HUES6 (cell line): ENCODE results near the gene ADARB2.
"Not testable (repeated sequence)": the region's sequence is repeated elsewhere in the genome, so short reads cannot be mapped to it uniquely, and the experiment has no call there.

Source experiments
- H3K27ac ChIP-seq: 2 replicates; pipeline ENCODE4 v1.7.0; 2013; ENCODE audit warnings: low read depth, mild to moderate bottlenecking, low read length, inconsistent platforms
- H3K27me3 ChIP-seq: 2 replicates; pipeline ENCODE4 v1.6.1; 2013; ENCODE audit warnings: low read length; ENCODE audit not compliant: control insufficient read depth, insufficient read depth
- H3K36me3 ChIP-seq: 2 replicates; pipeline ENCODE4 v1.6.1; 2013; ENCODE audit warnings: low read length; ENCODE audit not compliant: control insufficient read depth, insufficient read depth
- H3K4me1 ChIP-seq: 2 replicates; pipeline ENCODE4 v1.6.1; 2013; ENCODE audit warnings: low read length; ENCODE audit not compliant: control insufficient read depth, insufficient read depth
- H3K4me3 ChIP-seq: 2 replicates; pipeline ENCODE4 v1.5.1; 2013; ENCODE audit warnings: low read depth, low read length
- H3K9ac ChIP-seq: one replicate; pipeline ENCODE4 v1.6.1; 2013; ENCODE audit warnings: mild to moderate bottlenecking, low read length
- H3K9me3 ChIP-seq: 2 replicates; pipeline ENCODE4 v1.6.1; 2013; ENCODE audit warnings: low read depth, low read length; ENCODE audit not compliant: control insufficient read depth, insufficient read depth

The ADARB2 gene

GRCh38 chr10:1473874-1474273 lies 263.5 kb downstream of the ADARB2 start:
- Histone ChIP-seq H3K9me3 (peaks cover 22% of the 10 kb centered on the region), H3K4me1 (peaks cover 16% of the 10 kb centered on the region), H3K4me3 (no peak overlapping the region), H3K27ac (no peak overlapping the region), H3K27me3 (peaks cover 8% of the 10 kb centered on the region; the same call in 1 of the 2 replicates), H3K9ac (no peak overlapping the region), H3K36me3 (no peaks in the 10 kb centered on the region)

DNA sequence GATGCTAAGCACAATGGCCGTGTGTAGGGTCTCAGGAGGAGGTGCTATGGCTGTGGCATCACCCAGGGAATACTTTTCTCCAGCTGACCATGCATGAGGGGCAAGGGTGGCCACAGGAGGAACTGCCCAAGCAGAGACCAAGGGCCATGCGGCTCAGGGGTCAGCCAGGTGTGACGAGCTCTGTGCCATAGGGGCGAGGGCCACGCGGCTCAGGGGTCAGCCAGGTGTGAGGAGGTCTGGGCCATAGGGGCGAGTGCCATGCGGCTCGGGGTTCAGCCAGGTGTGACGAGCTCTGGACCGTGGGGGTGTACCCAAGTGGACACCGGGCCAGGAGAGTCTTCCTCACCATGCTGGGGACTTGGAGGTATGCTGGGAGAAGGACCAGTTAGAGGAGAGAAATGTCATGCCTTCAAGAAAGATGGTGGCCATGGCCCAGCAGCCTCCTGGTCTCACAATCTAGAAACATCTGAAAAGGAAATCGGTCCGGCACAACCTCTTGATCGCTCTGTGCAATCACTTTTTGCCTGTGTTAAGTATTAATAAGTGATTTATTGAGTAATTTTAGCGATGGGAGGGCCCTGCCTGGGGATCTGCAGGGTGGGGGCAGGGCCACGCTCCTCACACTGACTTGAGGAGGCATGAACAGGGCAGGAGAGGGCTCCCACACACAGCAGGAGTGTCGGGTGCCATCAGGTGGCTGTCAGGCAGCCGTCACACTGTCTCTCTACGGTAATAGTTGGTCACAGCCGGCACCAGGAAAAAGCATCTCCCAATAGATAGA lies 265.0 kb downstream of the ADARB2 start:
- peaks cover 16% of the 10 kb centered on the region for H3K4me1 ChIP-seq
- no peak overlapping the region for H3K4me3 ChIP-seq
- peaks cover 9% of the 10 kb centered on the region for H3K9me3 ChIP-seq

DNA sequence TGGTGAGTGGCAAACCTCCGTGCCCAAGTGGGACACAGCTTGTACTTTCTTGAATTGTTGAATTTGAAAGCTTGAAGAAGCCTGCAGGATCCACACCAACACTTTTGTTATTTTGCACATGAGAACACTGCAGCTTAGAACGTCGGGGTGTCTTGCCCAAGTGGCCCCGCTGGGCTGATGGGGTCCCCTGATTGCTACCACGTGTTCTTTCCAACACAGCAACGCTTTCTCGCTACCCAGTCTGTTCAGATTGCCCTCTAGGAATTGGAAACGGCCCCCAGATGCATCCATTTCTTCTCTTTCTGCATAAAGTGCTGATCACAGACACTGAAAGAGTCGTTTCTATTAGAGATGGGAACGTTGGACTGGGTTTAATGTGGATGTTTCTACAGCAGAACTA lies 268.5 kb downstream of the ADARB2 start:
- Histone ChIP-seq H3K27ac (no peak overlapping the region), H3K4me3 (no peak overlapping the region), H3K4me1 (peaks cover 13% of the 10 kb centered on the region; the same call in 1 of the 2 replicates), H3K9ac (no peak overlapping the region), H3K27me3 (peaks cover 7% of the 10 kb centered on the region; the same call in 1 of the 2 replicates), H3K36me3 (no peaks in the 10 kb centered on the region), H3K9me3 (no peaks in the 10 kb centered on the region)

More for the DNA sequence above, 265.0 kb downstream of the ADARB2 start:
- no peak overlapping the region for H3K9ac ChIP-seq
- H3K36me3 ChIP-seq, result no peaks in the 10 kb centered on the region
- peaks cover 7% of the 10 kb centered on the region; the same call in 1 of the 2 replicates for H3K27me3 ChIP-seq
- no peak overlapping the region for H3K27ac ChIP-seq

DNA sequence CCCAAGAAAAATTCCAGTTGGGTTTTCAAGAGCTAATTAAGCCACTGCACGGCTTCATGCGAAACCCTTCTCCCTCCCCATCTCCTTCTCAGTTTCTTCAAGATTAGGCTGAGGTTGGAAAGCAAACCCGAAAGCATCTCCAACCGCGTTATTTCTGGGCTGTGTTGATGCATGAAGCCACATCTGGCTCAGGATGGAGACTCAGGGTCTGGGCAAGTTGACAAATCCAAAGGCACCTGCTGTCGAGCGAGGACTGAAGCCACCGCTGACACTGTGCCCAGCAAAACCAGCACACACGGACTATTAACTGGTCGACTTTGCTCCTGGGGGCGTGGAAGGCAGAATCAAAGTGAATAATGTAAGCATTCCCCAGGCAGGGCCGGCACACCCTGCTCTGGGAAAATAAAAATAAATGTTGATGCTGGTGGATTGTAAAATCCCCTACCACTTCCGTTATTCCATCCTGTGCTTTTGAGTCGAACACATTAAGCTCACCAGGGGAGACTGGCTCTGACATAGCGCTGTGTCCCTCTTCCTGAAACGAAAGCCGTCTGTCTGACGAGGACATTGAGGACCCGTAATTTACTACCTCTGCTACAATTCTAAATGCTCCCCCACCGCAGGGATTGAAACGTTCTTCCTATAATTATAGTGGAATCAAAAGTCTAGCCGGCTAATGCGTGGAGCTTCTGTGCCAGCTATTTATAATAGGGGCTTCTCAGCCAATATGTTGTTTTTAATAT lies 269.8 kb downstream of the ADARB2 start:
- Histone ChIP-seq H3K36me3 (no peaks in the 10 kb centered on the region), H3K27me3 (peaks cover 7% of the 10 kb centered on the region; the same call in 1 of the 2 replicates), H3K4me3 (no peak overlapping the region), H3K27ac (no peak overlapping the region), H3K4me1 (peaks cover 13% of the 10 kb centered on the region; the same call in 1 of the 2 replicates), H3K9ac (no peak overlapping the region), H3K9me3 (no peaks in the 10 kb centered on the region)

- no peak overlapping the region for H3K9ac ChIP-seq
- H3K36me3 ChIP-seq, result no peaks in the 10 kb centered on the region
- no peak overlapping the region for H3K27ac ChIP-seq
- H3K9me3 ChIP-seq, result no peaks in the 10 kb centered on the region
- no peak overlapping the region for H3K4me3 ChIP-seq
- peaks cover 7% of the 10 kb centered on the region; the same call in 1 of the 2 replicates for H3K27me3 ChIP-seq
- H3K4me1 ChIP-seq, result peaks cover 13% of the 10 kb centered on the region; the same call in 1 of the 2 replicates
Measured at GRCh38 chr10:1465993-1466764, 271.1 kb downstream of the ADARB2 start.

- Histone ChIP-seq H3K4me3 (no peak overlapping the region; the same call in 1 of the 2 replicates), H3K9me3 (no peaks in the 10 kb centered on the region), H3K27ac (no peak overlapping the region), H3K9ac (no peak overlapping the region), H3K4me1 (peaks cover 13% of the 10 kb centered on the region; the same call in 1 of the 2 replicates), H3K36me3 (no peaks in the 10 kb centered on the region), H3K27me3 (peaks cover 7% of the 10 kb centered on the region; the same call in 1 of the 2 replicates)
Measured at GRCh38 chr10:1465418-1465911, 271.9 kb downstream of the ADARB2 start.

- Histone ChIP-seq H3K4me3 (no peak overlapping the region; the same call in 1 of the 2 replicates), H3K27me3 (peaks cover 7% of the 10 kb centered on the region; the same call in 1 of the 2 replicates), H3K4me1 (peaks cover 13% of the 10 kb centered on the region; the same call in 1 of the 2 replicates), H3K9ac (no peak overlapping the region), H3K27ac (no peak overlapping the region), H3K9me3 (no peaks in the 10 kb centered on the region), H3K36me3 (no peaks in the 10 kb centered on the region)
Measured at GRCh38 chr10:1464881-1465417, 272.4 kb downstream of the ADARB2 start.

DNA sequence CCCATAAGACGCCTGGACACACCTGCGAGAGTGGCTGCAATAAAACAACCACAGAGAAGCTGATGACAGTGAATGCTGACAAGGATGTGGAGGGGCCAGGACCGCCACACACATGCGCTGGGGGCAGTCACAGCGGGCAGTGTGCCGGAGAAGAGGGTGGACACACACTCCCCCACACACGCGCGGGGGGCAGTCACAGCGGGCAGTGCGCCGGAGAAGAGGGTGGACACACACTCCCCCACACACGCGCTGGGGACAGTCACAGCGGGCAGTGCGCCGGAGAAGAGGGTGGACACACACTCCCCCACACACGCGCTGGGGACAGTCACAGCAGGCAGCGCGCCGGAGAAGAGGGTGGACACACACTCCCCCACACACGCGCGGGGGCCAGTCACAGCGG lies 273.4 kb downstream of the ADARB2 start:
- not testable (repeated sequence) for H3K9ac ChIP-seq, H3K27me3 ChIP-seq, H3K9me3 ChIP-seq, H3K36me3 ChIP-seq, H3K27ac ChIP-seq, H3K4me3 ChIP-seq
- peaks cover 13% of the 10 kb centered on the region; the same call in 1 of the 2 replicates for H3K4me1 ChIP-seq

GRCh38 chr10:1462994-1463633 lies 274.2 kb downstream of the ADARB2 start:
- Histone ChIP-seq H3K9me3 (no peaks in the 10 kb centered on the region), H3K4me3 (no peak overlapping the region), H3K27me3 (peaks cover 7% of the 10 kb centered on the region; the same call in 1 of the 2 replicates), H3K36me3 (no peaks in the 10 kb centered on the region), H3K27ac (no peak overlapping the region), H3K4me1 (peaks cover 13% of the 10 kb centered on the region; the same call in 1 of the 2 replicates), H3K9ac (no peak overlapping the region)

DNA sequence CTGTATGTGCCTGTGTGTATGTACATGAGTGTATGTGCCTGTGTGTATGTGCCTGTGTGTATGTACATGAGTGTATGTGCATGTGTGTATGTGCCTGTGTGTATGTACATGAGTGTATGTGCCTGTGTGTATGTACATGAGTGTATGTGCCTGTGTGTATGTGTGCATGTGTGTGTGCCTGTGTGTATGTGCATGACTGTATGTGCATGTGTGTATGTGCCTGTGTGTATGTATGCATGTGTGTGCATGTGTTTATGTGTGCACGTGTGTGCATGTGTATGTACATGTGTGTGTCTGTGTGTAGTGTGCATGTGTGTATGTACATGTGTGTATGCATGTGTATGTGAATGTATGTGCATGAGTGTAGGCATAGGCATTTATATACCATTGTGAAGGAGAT lies 274.8 kb downstream of the ADARB2 start:
- no peak overlapping the region for H3K4me3 ChIP-seq
- no peaks in the 10 kb centered on the region for H3K9me3 ChIP-seq
- H3K4me1 ChIP-seq, result peaks cover 13% of the 10 kb centered on the region; the same call in 1 of the 2 replicates
- no peak overlapping the region for H3K9ac ChIP-seq
- H3K27me3 ChIP-seq, result peaks cover 7% of the 10 kb centered on the region; the same call in 1 of the 2 replicates
- H3K36me3 ChIP-seq, result no peaks in the 10 kb centered on the region
- no peak overlapping the region for H3K27ac ChIP-seq
